Measurements from ENCODE around the gene RAB1A. TPM values are rescaled to one million over a fixed set of nuclear protein-coding genes. Genes with fewer than 3 reads are reported as not detected.
A peak's percentile ranks its signal among the peaks of the same experiment; 100 is the strongest.

The RAB1A gene
- total and polyA plus RNA-seq, 9 of the 15 experiments (the other 6 are each of a cell fraction or from before 2014, with no cell fraction given): 43.8 to 163 (median 67.7) TPM

- TF ChIP-seq, protein P1, sequence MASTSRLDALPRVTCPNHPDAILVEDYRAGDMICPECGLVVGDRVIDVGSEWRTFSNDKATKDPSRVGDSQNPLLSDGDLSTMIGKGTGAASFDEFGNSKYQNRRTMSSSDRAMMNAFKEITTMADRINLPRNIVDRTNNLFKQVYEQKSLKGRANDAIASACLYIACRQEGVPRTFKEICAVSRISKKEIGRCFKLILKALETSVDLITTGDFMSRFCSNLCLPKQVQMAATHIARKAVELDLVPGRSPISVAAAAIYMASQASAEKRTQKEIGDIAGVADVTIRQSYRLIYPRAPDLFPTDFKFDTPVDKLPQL (IDR thresholded peaks at IDR 0.05; ENCODE audit: extremely low read depth, insufficient read length): no peak
- TF ChIP-seq ZC3H11A (IDR thresholded peaks at IDR 0.05; ENCODE audit: low read depth, low read length): no peak
- no peak for TF ChIP-seq RFX5 (IDR thresholded peaks at IDR 0.05; ENCODE audit: low read depth, low read length)
- no peak for TF ChIP-seq ZNF398 (CRISPR knock-in tag; IDR thresholded peaks at IDR 0.05)
- peak; percentile 72 to 98 for TF ChIP-seq RCOR1 (IDR thresholded peaks at IDR 0.05; ENCODE audit: borderline replicate concordance in 1 of 2, low read depth in 2 of 2, low read length in 2 of 2)
- no peak for TF ChIP-seq MEF2A (IDR thresholded peaks at IDR 0.05; ENCODE audit: control insufficient read depth, low read depth, low read length)
- no peak for TF ChIP-seq ZFP1 (CRISPR knock-in tag; IDR thresholded peaks at IDR 0.05)
- TF ChIP-seq, protein P2, sequence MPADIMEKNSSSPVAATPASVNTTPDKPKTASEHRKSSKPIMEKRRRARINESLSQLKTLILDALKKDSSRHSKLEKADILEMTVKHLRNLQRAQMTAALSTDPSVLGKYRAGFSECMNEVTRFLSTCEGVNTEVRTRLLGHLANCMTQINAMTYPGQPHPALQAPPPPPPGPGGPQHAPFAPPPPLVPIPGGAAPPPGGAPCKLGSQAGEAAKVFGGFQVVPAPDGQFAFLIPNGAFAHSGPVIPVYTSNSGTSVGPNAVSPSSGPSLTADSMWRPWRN (IDR thresholded peaks at IDR 0.05; ENCODE audit: low read depth): no peak
- TF ChIP-seq NCOA1 (IDR thresholded peaks at IDR 0.05; ENCODE audit: low read depth): no peak
- no peak for TF ChIP-seq ARNT (IDR thresholded peaks at IDR 0.05)
- peak; percentile 33; the same call in 1 of the 2 replicates for TF ChIP-seq ZBTB7A (IDR thresholded peaks at IDR 0.05; ENCODE audit: borderline replicate concordance, control insufficient read depth, low read depth, low read length)
- TF ChIP-seq ZNF280A (IDR thresholded peaks at IDR 0.05; ENCODE audit: low read depth, partially characterized antibody): no peak
- TF ChIP-seq WHSC1 (IDR thresholded peaks at IDR 0.05; ENCODE audit: low read length): no peak
- TF ChIP-seq, protein P3, sequence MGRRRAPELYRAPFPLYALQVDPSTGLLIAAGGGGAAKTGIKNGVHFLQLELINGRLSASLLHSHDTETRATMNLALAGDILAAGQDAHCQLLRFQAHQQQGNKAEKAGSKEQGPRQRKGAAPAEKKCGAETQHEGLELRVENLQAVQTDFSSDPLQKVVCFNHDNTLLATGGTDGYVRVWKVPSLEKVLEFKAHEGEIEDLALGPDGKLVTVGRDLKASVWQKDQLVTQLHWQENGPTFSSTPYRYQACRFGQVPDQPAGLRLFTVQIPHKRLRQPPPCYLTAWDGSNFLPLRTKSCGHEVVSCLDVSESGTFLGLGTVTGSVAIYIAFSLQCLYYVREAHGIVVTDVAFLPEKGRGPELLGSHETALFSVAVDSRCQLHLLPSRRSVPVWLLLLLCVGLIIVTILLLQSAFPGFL (CRISPR knock-in tag; IDR thresholded peaks at IDR 0.05): no peak
- TF ChIP-seq CREB3 (tag; conservative IDR thresholded peaks at IDR 0.05; ENCODE audit: low read depth): no peak
- TF ChIP-seq CBX2 (IDR thresholded peaks at IDR 0.05; ENCODE audit: insufficient read depth, low read length, poor library complexity, severe bottlenecking): no peak
- peak; percentile 76 for TF ChIP-seq SMARCA4 (IDR thresholded peaks at IDR 0.05)
- TF ChIP-seq ZNF57 (CRISPR knock-in tag; IDR thresholded peaks at IDR 0.05): no peak
- TF ChIP-seq GTF2F1 (IDR thresholded peaks at IDR 0.05; ENCODE audit: low read depth, low read length): no peak
- no peak for TF ChIP-seq DIDO1 (tag; IDR thresholded peaks at IDR 0.05; ENCODE audit: low read depth)
- no peak for TF ChIP-seq SRSF3 (IDR thresholded peaks at IDR 0.05; ENCODE audit: insufficient read depth, low read length)
Observed at GRCh38 chr2:65056215-65057053, 73.5 kb downstream of the RAB1A start, which contains the start of gene CEP68 (continued).

Measured in K562 (cell line).